GM12874 (cell line): ENCODE data around the gene LRRC4C.

Experiments used
- CTCF ChIP-seq: IDR thresholded peaks from 2 replicates; pipeline ENCODE4 v1.5.1; 2011; ENCODE audit warnings: low read depth, mild to moderate bottlenecking, control low read depth, low read length, moderate library complexity; ENCODE audit not compliant: insufficient read depth

The LRRC4C gene

DNA sequence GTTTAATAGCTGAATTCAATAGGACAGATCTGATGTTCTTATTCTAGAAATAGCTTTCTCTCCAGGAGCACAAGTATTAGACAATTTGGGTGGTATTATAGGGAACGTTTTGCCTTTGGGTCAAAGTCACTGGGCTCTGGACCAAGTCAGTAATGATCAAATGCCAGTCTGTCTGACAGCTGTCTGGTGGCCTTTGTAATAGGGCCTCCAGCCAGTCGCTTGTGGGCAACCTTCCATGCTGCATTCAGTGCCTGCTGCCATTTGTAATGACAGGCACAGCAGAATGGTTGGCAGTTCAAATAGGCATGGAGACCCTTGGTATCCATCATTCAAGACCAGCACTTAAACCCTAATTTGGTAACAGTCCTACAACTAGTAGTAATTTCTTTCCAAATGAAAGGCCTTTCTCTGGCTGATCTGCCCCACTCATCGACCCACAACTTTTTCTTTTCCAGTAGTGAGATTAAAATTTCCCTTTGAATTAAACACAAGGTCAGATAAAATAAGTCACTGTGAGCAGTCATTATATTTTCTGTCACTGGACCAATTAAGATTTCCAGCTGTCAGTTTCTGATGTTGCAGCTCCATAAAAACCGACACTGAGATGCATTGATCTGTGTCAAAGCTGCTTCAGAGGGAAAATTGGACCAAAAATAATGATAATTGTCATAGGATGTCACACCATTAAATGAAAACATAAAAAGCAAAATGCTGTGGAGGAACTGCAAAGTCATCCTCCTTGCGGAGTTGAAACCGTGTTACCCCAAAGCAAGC lies 1038.1 kb downstream of the LRRC4C start:
- TF ChIP-seq CTCF, result no peak

GRCh38 chr11:40417627-40418026 lies 1041.8 kb downstream of the LRRC4C start:
- TF ChIP-seq CTCF, result no peak

GRCh38 chr11:40407355-40407754 lies 1052.1 kb downstream of the LRRC4C start:
- no peak for TF ChIP-seq CTCF

DNA sequence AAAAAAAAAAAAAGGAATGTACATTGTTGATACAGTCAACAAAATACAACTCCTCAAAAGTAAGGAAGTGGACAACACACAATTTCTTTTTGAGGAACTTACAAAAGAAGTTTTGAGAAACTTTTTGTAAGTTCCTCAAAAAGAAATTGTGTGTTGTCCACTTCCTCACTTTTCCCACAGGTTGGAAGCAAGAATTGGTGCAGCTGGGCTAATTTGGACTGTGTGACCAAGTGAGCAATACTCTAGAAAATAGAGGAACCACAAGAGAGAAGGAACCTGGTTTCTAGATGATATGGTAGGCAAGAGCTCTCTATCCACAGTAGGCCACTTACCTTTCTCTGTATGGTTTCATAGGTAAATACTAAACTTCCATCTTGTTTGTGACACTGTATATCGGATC lies 1053.8 kb downstream of the LRRC4C start:
- no peak for TF ChIP-seq CTCF

DNA sequence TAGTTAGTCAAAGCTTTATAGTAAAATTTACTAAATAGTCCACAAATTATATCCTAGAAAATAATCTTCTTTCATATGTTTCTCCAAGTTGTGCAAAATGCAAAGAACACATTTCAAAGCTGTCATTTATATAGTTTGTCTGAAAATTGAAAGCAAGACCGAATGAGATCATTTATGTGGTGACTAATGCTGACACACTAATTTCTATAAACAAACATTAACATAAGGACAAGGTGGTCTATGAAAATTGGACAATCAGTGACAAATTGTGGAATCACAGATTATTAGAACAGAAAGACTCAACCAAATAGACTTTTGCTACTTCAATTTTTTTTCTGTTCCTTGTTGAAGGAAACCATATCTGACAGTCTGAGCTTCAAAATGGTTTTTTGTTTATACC lies 1056.1 kb downstream of the LRRC4C start:
- no peak for TF ChIP-seq CTCF

DNA sequence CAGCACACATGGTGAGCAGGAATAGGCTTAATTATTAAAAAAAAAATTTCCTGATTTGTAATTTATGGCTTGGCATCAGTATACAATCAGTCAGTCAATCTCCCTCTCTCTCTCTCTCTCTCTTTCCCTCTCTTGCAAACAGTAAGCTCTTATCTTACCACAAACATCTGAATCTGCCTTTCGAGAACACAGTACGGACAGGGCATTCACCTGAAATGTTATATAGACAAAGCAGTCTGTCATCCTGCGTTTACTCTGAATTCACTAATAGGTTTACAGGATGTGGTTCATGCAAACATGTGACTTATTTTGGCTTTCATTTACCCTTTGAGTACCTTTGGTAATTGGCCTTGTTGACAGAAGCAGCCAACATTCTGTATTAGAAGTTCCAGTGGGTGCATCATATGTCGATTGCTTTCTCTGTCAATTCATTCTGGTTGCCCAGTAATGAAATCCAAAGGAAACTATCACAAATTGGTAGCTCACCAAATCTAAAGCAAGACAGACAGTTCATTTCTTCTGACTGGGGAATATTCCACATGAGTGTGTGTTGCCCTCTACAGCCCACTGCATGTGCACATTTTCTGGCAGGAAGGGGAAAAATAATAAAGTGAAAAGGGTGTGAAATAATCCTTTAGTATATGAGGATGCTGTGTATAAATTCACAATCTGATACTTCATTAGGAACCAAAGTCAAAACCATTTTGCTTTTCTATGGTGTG lies 1058.2 kb downstream of the LRRC4C start:
- no peak for TF ChIP-seq CTCF

- no peak for TF ChIP-seq CTCF
Measured at GRCh38 chr11:40397141-40397540, 1062.3 kb downstream of the LRRC4C start.
